ENCODE data around the gene NUMA1.

The NUMA1 gene

DNA sequence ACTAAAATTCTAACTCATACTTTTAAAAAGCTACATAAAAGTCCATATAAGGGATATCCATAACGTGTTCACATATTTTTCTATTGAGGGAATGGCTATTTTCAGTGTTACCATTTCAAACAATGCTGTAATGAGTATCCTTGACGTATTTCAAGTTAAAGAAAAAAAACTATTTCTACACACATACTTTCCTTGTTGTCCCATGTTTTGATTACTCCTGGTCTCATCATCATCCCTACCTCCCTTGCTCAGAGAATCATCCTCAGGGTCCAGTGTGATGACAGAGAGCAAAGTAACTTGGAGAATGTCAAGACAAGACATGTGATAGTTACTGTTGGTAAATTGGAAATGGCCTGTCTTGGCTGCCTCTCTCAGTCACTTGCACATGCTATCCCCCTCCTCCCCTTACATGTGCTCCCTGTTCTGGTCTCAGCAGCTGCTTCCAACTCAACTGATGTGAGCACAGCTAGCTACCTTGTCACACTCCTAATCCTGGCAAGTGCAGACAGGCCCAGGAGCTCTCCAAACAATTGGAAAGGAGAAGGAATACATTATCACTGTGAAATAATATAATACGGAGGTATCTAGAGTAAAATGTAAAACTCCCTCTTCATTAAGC, 21.8 kb downstream of the NUMA1 start:
- H3K27me3 ChIP-seq (ENCODE audit: insufficient read depth, low read length, poor library complexity, severe bottlenecking): no peaks in the 10 kb centered on the region
- H3K79me2 ChIP-seq (ENCODE audit: insufficient read depth, low read length): peaks cover 92% of the 10 kb centered on the region
- no peaks in the 10 kb centered on the region for H3K9me2 ChIP-seq (replicated peaks; ENCODE audit: low read depth, low read length)
- no peak overlapping the region for H3K9ac ChIP-seq (ENCODE audit: low read depth, low read length, poor library complexity, severe bottlenecking)
- H2AFZ ChIP-seq (ENCODE audit: low read length): no peak overlapping the region
- no peaks in the 10 kb centered on the region for H3K4me1 ChIP-seq (ENCODE audit: insufficient read depth, low read length, poor library complexity, severe bottlenecking)
- no peaks in the 10 kb centered on the region for H3F3A ChIP-seq (ENCODE audit: low read depth)
- H3K36me3 ChIP-seq (ENCODE audit: insufficient read depth, low read length): peaks cover 27% of the 10 kb centered on the region
- H4K20me1 ChIP-seq (ENCODE audit: insufficient read depth, low read length, poor library complexity, severe bottlenecking): peaks cover 4% of the 10 kb centered on the region
- no peak overlapping the region for H3K4me2 ChIP-seq (ENCODE audit: low read depth, low read length, poor library complexity, severe bottlenecking)
- no peak overlapping the region for H3K4me3 ChIP-seq (ENCODE audit: low read length, poor library complexity, severe bottlenecking)
- no peaks in the 10 kb centered on the region for H3K9me3 ChIP-seq (ENCODE audit: insufficient read depth, low read depth, low read length)
- no peak for TF ChIP-seq EZH2phosphoT487 (IDR thresholded peaks at IDR 0.05; ENCODE audit: borderline replicate concordance)
- TF ChIP-seq, protein P1, sequence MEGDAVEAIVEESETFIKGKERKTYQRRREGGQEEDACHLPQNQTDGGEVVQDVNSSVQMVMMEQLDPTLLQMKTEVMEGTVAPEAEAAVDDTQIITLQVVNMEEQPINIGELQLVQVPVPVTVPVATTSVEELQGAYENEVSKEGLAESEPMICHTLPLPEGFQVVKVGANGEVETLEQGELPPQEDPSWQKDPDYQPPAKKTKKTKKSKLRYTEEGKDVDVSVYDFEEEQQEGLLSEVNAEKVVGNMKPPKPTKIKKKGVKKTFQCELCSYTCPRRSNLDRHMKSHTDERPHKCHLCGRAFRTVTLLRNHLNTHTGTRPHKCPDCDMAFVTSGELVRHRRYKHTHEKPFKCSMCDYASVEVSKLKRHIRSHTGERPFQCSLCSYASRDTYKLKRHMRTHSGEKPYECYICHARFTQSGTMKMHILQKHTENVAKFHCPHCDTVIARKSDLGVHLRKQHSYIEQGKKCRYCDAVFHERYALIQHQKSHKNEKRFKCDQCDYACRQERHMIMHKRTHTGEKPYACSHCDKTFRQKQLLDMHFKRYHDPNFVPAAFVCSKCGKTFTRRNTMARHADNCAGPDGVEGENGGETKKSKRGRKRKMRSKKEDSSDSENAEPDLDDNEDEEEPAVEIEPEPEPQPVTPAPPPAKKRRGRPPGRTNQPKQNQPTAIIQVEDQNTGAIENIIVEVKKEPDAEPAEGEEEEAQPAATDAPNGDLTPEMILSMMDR (conservative IDR thresholded peaks at IDR 0.05; ENCODE audit: low read length): no peak

DNA sequence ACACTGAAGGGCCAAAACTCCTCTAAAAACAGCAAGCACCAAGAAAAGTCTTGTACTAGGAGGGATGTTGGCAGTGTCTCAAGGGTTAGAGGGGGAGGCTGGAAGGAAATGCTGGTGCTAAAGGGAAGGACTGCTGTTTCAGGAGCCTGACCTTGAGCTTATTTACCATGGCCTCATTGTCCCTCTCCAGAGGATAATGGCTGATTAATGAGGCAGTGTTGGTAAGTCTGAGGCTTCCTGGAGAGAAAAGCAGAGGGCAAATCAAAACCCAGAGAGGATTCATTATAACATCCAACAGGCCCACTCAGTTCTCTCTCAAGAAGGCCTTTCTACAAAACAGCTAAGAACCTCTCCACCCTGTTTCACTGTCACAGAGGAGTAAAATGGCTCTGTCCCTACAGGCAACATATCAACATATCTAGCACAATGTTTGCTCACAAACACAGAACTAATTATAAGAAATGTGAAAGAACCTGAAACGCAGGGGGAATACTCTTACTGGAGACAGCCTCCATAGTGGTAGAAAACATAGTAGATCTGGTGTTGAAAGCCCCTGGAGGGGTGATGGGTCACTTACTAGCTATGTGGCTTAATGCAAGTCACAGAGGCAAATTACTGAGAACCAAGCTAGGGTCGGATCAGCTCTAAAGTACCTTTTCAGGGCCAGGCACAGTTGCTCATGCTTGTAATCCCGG, 31.4 kb downstream of the NUMA1 start:
- Histone ChIP-seq H2AFZ (ENCODE audit: low read length) (no peak overlapping the region), H3K4me2 (ENCODE audit: low read depth, low read length, poor library complexity, severe bottlenecking) (no peak overlapping the region), H3K27me3 (ENCODE audit: insufficient read depth, low read length, poor library complexity, severe bottlenecking) (no peaks in the 10 kb centered on the region), H4K20me1 (ENCODE audit: insufficient read depth, low read length, poor library complexity, severe bottlenecking) (peaks cover 6% of the 10 kb centered on the region), H3K9me2 (replicated peaks; ENCODE audit: low read depth, low read length) (no peaks in the 10 kb centered on the region), H3K79me2 (ENCODE audit: insufficient read depth, low read length) (peaks cover 80% of the 10 kb centered on the region), H3K9me3 (ENCODE audit: insufficient read depth, low read depth, low read length) (no peaks in the 10 kb centered on the region), H3F3A (ENCODE audit: low read depth) (no peaks in the 10 kb centered on the region), H3K4me1 (ENCODE audit: insufficient read depth, low read length, poor library complexity, severe bottlenecking) (no peaks in the 10 kb centered on the region), H3K4me3 (ENCODE audit: low read length, poor library complexity, severe bottlenecking) (no peak overlapping the region), H3K36me3 (ENCODE audit: insufficient read depth, low read length) (peaks cover 28% of the 10 kb centered on the region; the same call in 1 of the 2 replicates), H3K9ac (ENCODE audit: low read depth, low read length, poor library complexity, severe bottlenecking) (no peak overlapping the region)
- TF ChIP-seq, protein P1 (conservative IDR thresholded peaks at IDR 0.05; ENCODE audit: low read length): no peak
- no peak for TF ChIP-seq EZH2phosphoT487 (IDR thresholded peaks at IDR 0.05; ENCODE audit: borderline replicate concordance)

DNA sequence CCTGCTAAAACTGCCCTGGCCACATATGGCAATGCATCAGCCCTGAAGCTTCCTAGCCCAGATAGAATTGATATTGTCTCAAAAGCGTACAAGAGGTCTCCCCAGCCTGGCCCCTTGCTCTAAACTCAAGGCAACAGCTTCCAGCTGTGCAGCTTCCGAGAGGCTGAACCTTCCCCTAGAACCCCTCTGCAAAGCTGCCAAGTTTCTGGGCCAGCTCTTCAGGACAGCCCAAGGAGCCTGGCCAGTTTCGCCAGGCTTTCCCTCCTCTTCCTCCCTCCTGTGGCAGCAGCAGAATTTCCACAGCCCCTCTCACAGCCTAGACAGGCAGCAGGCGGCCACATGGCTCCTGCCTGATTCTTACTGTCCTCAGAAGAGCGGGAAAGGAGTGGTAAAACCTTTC, 34.5 kb downstream of the NUMA1 start:
- no peaks in the 10 kb centered on the region for H3K9me3 ChIP-seq (ENCODE audit: insufficient read depth, low read depth, low read length)
- H3K4me3 ChIP-seq (ENCODE audit: low read length, poor library complexity, severe bottlenecking): no peak overlapping the region
- peaks cover 82% of the 10 kb centered on the region for H3K79me2 ChIP-seq (ENCODE audit: insufficient read depth, low read length)
- peaks cover 20% of the 10 kb centered on the region; the same call in 1 of the 2 replicates for H3K36me3 ChIP-seq (ENCODE audit: insufficient read depth, low read length)
- no peak overlapping the region for H3K4me2 ChIP-seq (ENCODE audit: low read depth, low read length, poor library complexity, severe bottlenecking)
- H2AFZ ChIP-seq (ENCODE audit: low read length): no peak overlapping the region
- no peaks in the 10 kb centered on the region for H3F3A ChIP-seq (ENCODE audit: low read depth)
- H3K4me1 ChIP-seq (ENCODE audit: insufficient read depth, low read length, poor library complexity, severe bottlenecking): peaks cover 16% of the 10 kb centered on the region
- H3K9me2 ChIP-seq (replicated peaks; ENCODE audit: low read depth, low read length): no peaks in the 10 kb centered on the region
- no peak for TF ChIP-seq EZH2phosphoT487 (IDR thresholded peaks at IDR 0.05; ENCODE audit: borderline replicate concordance)
- no peaks in the 10 kb centered on the region for H3K27me3 ChIP-seq (ENCODE audit: insufficient read depth, low read length, poor library complexity, severe bottlenecking)
- H3K9ac ChIP-seq (ENCODE audit: low read depth, low read length, poor library complexity, severe bottlenecking): no peak overlapping the region
- no peaks in the 10 kb centered on the region for H4K20me1 ChIP-seq (ENCODE audit: insufficient read depth, low read length, poor library complexity, severe bottlenecking)

Measured in Loucy (cell line).